Limb (tissue), 2 donors: ENCODE results near the gene PPP1R18.
"Not testable (repeated sequence)": the region's sequence is repeated elsewhere in the genome, so short reads cannot be mapped to it uniquely, and the experiment has no call there.

Experiments
- DNase-seq, 2 donors: peaks; one replicate each; pipeline ENCODE4 v3.0.0-alpha.2; 2016; ENCODE audit errors: extremely low spot score in 2 of 2

The PPP1R18 gene

DNA sequence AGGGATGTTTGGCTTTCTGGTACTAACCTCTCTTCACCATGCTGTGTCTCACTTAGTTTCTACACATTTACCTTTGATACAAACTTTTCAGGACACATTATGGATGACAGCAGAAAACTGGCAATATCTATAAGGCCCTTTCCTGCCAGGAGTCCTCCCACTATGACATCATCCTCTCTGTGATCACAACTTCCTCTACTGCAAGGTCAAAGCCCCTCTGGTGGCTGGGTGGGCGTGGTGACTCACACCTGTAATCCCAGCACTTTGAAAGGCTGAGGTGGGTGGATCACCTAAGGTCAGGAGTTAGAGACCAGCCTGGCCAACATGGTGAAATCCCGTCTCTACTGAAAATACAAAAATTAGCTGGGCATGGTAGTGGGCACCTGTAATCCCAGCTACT, 20.1 kb downstream of the PPP1R18 start:
- not testable (repeated sequence) for DNase-seq

DNA sequence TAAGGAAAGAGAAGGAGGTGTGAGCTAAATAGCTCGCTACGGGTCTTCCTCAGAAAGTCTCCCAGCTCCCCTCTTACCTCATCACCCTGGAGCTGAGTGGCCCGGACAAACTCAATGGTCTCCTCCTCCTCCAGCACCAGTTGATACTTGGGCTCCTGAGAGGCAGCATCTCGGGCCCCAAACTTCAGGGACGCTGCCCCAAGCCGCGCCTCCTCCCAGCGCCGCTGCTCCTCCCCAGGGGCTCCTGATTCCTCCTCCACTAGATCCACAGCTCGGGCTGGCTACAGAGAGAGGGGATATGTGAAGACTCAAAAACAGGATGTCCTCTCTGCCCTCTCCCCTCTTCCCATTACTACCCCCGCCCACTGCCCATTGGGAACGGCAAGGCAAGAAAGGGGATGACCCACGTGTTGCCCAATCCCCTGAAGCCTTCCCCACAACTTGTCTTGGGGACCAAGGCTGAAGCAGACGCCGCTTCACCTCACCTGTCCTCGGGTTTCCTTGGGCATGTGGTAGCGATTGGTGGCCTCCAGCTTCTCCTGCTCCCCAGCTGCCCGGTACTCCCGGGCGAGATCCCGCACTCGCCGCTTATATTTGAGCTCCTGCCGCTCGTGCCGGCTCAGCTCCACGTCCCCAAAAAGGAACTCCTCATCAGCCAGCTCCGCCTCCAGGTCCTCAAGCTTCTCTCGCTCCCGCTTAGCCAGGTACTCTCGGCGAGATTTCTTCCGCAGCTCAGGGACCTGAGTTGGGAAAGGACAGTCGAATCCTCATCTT, 21.3 kb downstream of the PPP1R18 start:
- DNase-seq: no peak

DNA sequence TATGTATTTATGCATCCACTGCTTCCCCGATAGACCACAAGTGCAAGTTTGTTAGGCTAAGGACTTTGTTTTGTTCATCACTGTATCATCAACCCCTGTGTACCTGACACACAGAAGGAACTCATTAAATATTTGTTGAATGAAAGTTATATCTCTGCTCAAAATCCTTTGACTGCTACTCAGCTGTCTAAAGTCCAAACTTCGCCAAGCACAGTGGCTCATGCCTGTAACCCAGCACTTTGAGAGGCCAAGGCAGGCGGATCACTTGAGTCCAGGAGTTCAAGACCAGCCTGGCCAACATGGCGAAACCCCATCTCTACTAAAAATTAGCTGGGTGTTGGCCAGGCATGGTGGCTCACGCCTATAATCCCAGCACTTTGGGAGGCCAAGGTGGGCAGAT, 28.5 kb downstream of the PPP1R18 start:
- not testable (repeated sequence) for DNase-seq

DNA sequence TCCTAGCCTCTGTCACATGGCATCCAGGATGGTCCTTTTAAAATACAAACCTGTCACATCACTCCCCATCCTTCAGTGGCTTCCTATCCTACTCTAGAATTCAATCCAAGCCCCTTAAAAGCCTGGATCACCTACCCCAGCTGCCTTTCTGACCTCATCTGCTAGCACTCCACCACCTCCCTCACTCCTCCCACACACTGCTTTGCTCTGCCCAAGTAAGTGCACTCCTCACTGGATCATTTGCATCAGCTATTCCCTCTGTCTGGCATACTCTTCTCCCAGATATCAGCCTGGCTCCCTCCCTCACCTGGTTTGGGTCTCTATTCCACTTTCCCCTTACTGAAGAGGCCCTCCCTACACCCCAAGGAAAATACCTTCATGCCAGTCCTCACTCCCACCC, 29.0 kb downstream of the PPP1R18 start:
- no peak for DNase-seq

DNA sequence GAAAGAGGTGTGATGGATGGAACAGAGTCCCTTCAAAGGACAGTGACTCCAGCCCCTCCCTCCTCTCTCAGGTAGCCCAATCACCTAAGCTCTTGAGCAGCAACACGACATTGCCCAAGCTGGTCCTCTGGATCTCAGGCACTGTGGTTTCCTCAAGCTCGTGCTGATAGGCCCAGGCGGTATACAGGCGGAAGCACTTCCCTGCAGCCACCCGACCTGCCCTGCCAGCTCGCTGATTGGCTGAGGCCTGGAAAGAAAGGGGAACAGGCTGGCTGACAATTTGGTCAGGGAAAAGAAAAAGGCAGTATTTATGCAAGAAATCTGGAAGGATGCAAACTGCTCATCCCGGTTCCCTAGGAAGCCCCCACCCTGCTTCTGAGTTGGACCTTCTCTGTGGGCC, 29.9 kb downstream of the PPP1R18 start:
- no peak for DNase-seq

DNA sequence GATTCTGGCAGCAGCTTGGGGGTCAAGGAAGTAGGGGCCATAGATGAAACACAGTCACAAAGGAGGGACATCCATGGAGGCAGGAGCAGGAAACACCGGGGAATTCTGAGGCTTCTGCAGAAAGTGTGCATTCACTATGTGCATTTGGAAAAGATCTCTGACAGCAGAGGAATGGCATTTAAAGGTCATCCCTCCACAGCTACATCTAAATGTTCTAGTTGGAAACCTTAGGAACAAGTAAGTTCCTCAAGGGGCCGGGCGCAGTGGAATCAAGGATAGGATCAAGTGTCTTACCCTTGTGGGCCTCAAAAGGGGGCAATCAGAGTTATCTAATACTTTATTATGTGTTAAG, 30.7 kb downstream of the PPP1R18 start:
- no peak for DNase-seq

DNA sequence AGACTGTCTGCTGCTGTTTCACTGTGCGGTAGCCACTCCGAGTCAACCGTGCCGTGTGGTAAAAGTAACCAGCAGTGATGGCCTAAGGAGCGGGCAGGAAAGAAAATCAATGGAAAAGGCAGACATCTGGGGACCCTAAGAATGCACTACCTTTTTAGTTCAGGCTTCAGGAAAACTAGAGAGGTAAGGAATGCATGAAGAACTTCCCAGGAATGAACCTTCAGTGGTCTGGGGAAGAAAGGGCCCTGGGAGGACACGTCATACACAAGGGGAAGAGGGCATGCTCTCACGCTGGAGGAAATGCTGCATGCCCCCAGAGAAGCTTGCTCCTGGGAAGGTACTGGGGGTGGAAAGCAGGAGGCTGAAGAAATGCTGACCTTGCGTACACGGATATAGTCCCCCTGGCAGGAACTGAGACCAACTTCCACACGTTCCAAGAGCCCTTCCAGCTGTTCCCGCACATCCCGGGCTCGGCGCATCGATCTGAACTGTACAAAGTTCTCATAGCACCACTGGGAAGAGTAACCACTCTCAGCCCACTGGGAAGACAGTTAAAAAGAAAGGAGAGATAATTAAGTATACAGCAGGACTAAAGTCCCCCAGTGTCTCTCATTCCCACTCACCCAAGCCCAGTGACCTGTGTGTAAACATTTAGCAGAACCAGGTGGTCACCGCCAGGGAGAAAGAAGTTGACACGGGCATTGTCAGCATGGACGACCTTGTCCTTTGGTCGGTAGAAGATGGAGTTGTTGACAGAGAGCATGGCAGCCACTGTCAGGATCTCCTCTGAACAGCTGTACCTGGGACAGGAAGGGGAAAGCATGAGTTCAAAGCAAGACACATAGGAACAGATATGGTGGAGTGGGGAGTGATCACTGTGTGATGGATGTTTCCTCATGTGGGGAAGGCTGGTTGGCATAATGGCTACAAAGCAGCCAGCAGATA, 31.4 kb downstream of the PPP1R18 start:
- no peak for DNase-seq

DNA sequence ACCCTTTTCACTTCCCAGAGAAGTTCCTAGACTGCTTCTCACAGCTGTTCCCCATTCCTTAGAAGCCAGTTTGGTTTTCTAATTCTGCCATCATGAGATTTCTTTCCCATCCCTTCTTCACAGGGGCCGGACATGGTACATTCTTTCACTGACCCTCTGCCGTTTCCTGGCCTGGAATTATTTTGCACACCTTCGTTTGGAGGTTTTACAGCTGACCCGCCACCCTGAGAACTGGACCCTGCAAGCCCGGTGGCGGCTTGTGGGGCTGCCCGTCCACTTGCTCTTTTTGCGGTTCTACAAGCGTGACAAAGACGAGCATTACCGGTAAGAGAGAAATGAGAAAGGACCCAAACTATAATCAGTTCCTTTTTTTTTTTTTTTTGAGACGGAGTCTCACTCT, 35.3 kb downstream of the PPP1R18 start:
- no peak for DNase-seq

DNA sequence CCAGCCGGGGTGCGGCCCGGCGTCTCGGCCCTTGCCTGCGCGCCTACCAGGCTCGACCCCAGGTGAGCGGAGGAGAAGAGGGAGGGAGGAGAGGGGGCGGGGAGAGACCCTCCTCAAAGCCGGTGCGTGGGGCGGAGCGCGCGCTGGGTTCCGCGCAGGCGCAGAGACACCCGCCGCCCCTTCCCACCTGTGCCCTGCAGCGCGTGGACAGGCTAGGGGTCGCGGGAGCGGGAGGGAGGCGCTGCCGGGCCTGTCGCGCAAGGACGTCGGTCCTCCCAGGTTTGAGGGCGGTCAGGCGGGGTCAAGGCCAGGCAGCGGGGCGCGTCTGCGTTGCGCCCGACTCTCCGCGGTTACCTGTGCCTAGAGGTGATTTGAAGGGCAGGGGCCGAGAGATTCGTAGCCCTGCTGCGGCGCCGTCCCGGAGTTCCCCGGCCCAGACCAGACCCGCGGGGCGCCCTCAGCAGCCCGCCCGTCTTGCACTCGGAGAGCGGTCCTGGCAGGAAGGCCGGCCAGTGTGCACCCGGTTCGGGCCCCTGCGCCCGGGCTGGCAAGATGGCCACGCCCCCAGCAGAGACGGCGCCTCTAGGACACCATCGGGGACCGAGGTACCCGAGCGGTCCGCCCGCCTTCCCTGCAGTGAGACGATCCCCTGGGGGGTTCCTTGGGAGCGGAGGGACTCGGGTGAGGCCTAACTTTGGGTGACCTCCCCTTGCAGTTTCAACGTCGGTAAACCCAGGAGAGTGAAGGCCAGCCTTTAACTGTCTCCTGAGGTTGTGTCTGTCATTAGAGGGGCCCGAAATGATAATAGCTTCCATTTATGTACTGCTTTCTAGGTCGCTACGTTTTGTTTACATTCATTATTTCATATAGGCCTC, 39.0 kb downstream of the PPP1R18 start:
- peak; percentile 77 to 80 for DNase-seq

DNA sequence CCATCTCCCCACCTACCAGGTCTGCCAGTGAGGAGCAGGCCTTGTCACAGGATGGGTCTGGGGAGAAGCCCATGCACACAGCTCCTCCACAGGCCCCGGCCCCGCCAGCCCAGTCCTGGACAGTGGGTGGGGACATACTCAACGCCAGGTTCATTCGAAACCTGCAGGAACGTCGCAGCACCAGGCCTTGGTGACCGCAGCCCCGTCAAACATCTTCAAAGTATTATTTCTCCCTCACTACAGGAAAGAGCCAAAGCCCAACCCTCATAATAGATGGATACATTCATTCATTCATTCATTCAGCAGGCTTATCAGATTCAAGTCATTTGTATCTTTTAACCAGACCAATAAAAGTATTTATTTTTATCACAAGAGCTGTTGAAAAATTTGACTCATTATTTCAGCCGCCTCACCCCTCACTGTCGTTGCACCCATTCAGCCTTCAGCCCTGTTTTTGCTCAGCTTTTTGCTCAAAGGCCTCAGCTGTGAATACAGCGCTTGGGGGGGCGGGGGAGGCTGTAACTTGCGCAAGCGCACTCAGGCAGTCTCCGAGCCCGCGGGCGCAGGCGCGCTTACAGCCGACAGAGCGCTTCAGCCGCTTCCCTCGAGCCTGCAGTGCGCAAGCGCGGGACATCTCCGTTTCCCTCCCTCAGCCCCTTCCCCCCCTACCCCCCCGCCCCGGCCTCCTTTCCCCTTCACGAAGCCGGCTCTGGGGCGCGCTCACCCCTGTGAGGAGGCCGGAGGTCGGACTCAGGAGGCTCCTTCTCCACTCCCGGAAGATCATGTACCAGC, 39.8 kb downstream of the PPP1R18 start, which contains the start of gene C6orf136:
TSS of gene C6orf136 (plus strand) at position 684 of the 792 bp plus-strand sequence. CDS start at position 783, 99 bp downstream.
- peak; percentile 95 for DNase-seq

DNA sequence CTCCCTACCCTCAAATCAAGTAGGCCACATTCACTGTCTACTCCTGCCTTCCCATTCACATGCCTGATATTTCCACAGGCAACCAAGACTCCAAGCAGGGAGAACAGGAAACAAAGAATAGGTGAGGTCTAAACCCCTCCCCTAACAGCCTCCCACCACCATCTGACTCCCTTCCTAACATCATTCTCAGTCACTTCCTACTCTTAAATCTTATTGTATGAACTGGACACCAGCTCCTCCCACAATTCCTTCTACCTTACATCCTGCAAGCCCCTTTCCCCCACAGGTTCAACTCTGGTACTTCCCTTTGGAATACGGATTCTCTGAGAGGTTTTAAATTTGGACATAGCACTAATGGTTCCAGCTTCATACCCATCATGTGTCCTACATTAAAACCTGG, 40.5 kb downstream of the PPP1R18 start:
- DNase-seq: no peak

DNA sequence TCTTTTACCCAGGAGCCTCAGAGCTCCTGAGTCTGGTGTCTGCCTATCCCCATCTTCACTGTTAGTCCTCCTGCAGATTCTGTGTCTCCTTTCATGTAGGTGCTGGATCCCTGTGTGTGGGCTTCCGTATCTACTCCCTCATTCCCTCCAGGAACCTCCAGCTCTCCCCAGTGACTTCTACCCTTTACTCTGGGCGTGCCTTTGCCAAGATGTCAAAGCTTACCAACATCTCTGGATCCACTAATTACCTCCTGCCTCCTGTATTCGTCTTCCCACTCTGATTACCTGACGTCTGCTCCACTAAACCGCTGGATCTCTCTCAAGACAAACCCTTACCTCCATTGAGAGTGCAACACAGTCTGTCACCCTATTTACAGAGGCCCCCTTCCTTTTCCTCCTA, 41.7 kb downstream of the PPP1R18 start:
- no peak for DNase-seq

DNA sequence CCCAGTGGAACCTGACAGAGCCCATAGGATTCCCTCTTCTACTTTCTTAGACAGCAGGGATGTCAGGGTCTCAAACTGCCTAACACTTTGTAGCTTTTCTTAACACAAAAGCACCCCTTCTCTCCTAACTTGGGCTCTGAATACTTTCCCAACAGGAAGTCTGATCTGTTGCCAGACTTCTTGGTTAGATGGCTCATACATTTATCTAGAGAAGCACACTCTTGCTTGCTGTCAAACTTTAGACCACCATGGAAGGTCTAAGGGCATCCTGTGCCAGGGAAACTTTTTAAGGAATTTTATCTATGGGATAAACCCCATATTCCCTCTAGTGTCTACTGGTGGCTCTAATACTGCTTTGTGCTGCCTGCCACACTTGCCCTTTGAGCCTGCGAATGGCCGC, 42.8 kb downstream of the PPP1R18 start:
- DNase-seq: no peak

DNA sequence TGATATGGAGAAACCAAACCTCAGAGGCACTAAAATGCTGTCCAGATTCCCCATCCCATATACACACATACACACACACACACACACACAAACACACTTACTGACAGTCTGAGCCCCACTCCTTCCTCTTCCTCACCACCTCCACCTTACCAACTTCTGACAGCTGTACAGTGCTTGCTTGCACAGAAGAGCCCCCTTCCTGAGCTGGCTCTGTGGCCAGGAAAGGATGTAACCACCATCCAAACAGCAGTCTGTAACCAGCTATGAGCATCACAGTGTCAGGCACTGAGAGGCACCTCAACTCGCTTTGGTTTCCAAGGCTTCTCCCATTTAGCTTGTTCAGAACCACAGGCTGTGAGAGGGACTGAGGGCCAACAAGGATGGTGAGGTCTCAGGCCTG, 45.4 kb downstream of the PPP1R18 start:
- DNase-seq: no peak

DNA sequence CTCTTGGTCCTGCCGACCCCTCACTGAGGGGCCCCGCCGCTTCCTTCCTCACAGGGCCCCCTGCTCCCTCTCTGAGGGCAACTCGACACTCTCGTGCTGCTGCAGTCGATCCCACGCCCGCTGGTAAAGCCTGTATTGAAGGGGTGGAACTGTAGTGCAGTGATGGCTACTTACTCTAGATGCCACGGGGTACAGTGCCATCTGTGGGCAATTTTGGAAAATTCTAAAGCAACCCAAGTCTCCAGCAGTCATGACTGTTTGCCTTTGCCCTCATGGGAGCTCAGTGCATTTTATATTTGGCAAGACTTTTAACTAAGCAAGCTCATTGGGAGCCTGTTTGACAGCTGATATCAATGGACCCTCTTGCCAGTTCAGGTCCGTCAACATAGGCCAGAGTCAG, 46.0 kb downstream of the PPP1R18 start:
- no peak for DNase-seq

DNA sequence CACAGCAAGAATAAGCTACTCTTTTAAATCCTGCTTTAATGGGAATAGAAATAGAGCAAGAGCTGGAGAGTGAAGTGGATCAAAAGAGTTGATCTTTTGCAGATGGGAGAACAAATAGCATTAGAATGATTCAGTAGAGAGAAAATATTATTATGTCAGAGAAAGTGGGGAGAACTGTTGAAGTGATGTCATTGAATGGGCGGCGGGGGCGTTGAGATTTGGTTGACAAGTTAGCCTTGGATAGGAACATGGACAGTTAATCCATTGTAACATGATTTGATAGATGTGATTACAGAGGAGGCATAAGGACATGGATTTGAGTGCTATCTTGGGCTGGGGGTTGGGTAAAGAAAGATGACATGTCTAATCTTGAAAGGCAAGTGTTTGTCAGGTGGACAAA, 50.6 kb downstream of the PPP1R18 start:
- DNase-seq: no peak

DNA sequence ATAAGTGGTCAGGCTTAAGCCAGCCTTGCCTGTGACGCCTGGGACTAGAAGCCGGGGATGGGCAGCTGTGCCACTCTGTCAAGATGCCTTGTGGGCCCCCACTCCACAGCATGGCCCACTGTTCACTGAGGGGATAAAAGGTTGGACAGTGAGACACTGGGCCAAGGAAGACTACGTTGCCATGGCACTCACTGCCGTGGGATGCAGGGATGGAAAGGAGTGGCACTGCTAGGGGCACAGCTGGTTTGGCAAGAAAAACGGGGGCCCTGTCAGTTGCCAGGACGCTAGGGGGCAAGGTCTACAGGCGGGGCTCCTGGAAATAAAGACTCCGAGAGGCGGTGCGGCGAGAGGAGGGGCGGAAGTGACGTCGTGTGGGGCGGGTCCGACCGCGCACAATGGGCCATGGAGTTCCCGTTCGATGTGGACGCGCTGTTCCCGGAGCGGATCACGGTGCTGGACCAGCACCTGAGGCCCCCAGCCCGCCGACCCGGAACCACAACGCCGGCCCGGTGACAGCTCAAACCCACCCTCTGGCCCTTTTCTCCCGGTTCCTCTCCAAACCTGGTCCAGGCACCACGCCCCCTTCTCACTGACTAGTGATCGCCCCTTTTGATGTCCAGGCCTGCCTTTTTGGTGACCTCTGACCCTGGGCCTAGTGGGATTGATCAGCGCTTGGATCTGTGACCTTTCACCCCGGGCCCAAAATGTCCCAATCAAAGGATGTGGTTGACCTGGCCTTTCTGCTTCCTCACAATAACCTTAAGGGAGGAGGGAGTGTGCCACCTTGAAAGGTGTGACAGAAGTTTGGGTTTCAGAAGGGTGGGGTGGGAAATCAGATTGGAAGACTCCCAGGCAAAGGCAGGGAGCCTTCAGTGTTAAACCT, 59.7 kb downstream of the PPP1R18 start, which contains the start of gene ATAT1:
TSS of gene ATAT1 (plus strand) at position 391 of the 883 bp plus-strand sequence.
- DNase-seq: peak; percentile 90 to 95
